ENCODE data around the gene GPR87. TPM values are rescaled to one million over a fixed set of nuclear protein-coding genes. Genes with fewer than 3 reads are reported as not detected.

The GPR87 gene
- total RNA-seq, 1 experiment from 2014 or later, result 3.8 TPM

- ChIA-PET RAD21 (ENCODE audit: low non-redundant PET in 1 of 2, low total read pairs in 2 of 2, uncharacterized antibody in 2 of 2, unreplicated experiment in 2 of 2) (no interaction called here), POLR2A (no interaction called here), CTCF (no interaction called here)
- TF ChIP-seq EZH2phosphoT487 (IDR thresholded peaks at IDR 0.05; ENCODE audit: borderline replicate concordance), result no peak
- TF ChIP-seq ELF1 (IDR thresholded peaks at IDR 0.05; ENCODE audit: borderline replicate concordance, low read depth), result no peak
- TF ChIP-seq MAX (IDR thresholded peaks at IDR 0.05), result no peak
- no peak for TF ChIP-seq REST (IDR thresholded peaks at IDR 0.05; ENCODE audit: low read depth)
- no peak for TF ChIP-seq CEBPB (IDR thresholded peaks at IDR 0.05; ENCODE audit: low read depth)
- no peak for TF ChIP-seq JUND (IDR thresholded peaks at IDR 0.05)
- TF ChIP-seq SIN3A (IDR thresholded peaks at IDR 0.05; ENCODE audit: low read depth), result no peak
- TF ChIP-seq YY1 (IDR thresholded peaks at IDR 0.05; ENCODE audit: extremely low read depth, insufficient replicate concordance, low read depth, low read length), result no peak
- no peak for TF ChIP-seq ZNF274 (IDR thresholded peaks at IDR 0.05; ENCODE audit: low read depth, low read length)
- no peak for TF ChIP-seq POLR2A (IDR thresholded peaks at IDR 0.05; ENCODE audit: borderline replicate concordance, extremely low read depth, insufficient read depth, insufficient read length)
- TF ChIP-seq ATF3 (IDR thresholded peaks at IDR 0.05), result no peak
- TF ChIP-seq CBX3 (IDR thresholded peaks at IDR 0.05; ENCODE audit: low read depth), result no peak
- TF ChIP-seq CTCF (IDR thresholded peaks at IDR 0.05 in 2 of 3, conservative IDR thresholded peaks at IDR 0.05 in 1 of 3; ENCODE audit: borderline replicate concordance in 1 of 3, insufficient read depth in 1 of 3, low read depth in 2 of 3, low read length in 2 of 3), result no peak
- Histone ChIP-seq H3K9ac (ENCODE audit: low read length) (no peak overlapping the region), H3K36me3 (ENCODE audit: control insufficient read depth in 1 of 2, insufficient read depth in 2 of 2, low read length in 2 of 2) (no peaks in the 10 kb centered on the region), H3K4me1 (ENCODE audit: control insufficient read depth in 1 of 2, insufficient read depth in 2 of 2, low read length in 2 of 2) (no peaks in the 10 kb centered on the region), H3K79me2 (ENCODE audit: insufficient read depth, low read length) (no peaks in the 10 kb centered on the region), H3K9me2 (ENCODE audit: insufficient read depth) (no peaks in the 10 kb centered on the region), H4K20me1 (ENCODE audit: insufficient read depth) (no peaks in the 10 kb centered on the region), H2AFZ (ENCODE audit: low read depth, low read length, poor library complexity, severe bottlenecking) (no peak overlapping the region), H3K4me2 (ENCODE audit: low read length) (no peak overlapping the region), H3K27ac (ENCODE audit: low read depth, low read length) (no peak overlapping the region), H3K27me3 (ENCODE audit: insufficient read depth, low read length) (no peaks in the 10 kb centered on the region), H3K9me3 (ENCODE audit: control insufficient read depth in 1 of 2, insufficient read depth in 1 of 2, low read depth in 1 of 2, low read length in 2 of 2) (no peaks in the 10 kb centered on the region), H3K4me3 (replicated peaks in 1 of 2; ENCODE audit: low read depth in 1 of 2, low read length in 2 of 2) (no peak overlapping the region)
- intact Hi-C loops (cut with micrococcal nuclease), result no loop called here
- DNase-seq (ENCODE audit: low read depth, low spot score) (no peak), ATAC-seq (no peak)
- no TSS peak for BruUV-seq (replicated peaks)
Observed at GRCh38 chr3:151265166-151265565, 51.5 kb downstream of the GPR87 start.
